CD4-positive, alpha-beta T cell (primary cell): ENCODE data around the gene DLX4. TPM values are rescaled to one million over a fixed set of nuclear protein-coding genes. Genes with fewer than 3 reads are reported as not detected.

Experiments used
- ATAC-seq: fragments of 200-7000 bp; cut with Tn5 transposase; one replicate; pipeline ENCODE4 v1.10.0; 2022; ENCODE audit warnings: mild to moderate bottlenecking; ENCODE audit not compliant: poor library complexity
- CTCF ChIA-PET: fragments of 350-600 bp; sonication (Branson Sonifier 250); formaldehyde crosslinking; loops from one replicate; lab custom pipeline; 2021; ENCODE audit warnings: antibody characterized with exemption, inconsistent platforms; lab: Charles Lee
- POLR2A ChIA-PET: fragments of 350-600 bp; sonication (Branson Sonifier 250); formaldehyde crosslinking; loops from one replicate; lab custom pipeline; 2021; ENCODE audit warnings: antibody characterized with exemption, inconsistent platforms; lab: Charles Lee
- DNase-seq, 14 experiments: peaks; one replicate each; pipeline ENCODE4 v3.0.0-alpha.2; 2013 to 2020; ENCODE audit warnings: mixed read lengths in 2 of 14
- H3K27ac ChIP-seq, 2 donors: one replicate each; pipeline versions ENCODE4 v1.5.1 to v1.7.0; 2013; ENCODE audit warnings: low read length in 2 of 2, low read depth in 1 of 2, mild to moderate bottlenecking in 1 of 2
- H3K27me3 ChIP-seq, 2 experiments: 1 replicate in 1 of 2; 2 replicates in 1 of 2; pipeline versions ENCODE4 v1.6.1 to v1.7.0; 2013; ENCODE audit warnings: low read length in 2 of 2, control low read depth in 1 of 2, mild to moderate bottlenecking in 1 of 2, moderate library complexity in 1 of 2; ENCODE audit not compliant: insufficient read depth in 2 of 2, control insufficient read depth in 1 of 2
- H3K36me3 ChIP-seq: one replicate; pipeline ENCODE4 v1.6.1; 2013; ENCODE audit warnings: low read length, control low read depth; ENCODE audit not compliant: insufficient read depth
- H3K4me1 ChIP-seq: one replicate; pipeline ENCODE4 v1.6.1; 2013; ENCODE audit warnings: low read length, control low read depth; ENCODE audit not compliant: insufficient read depth
- H3K4me3 ChIP-seq: one replicate; pipeline ENCODE4 v1.5.1; 2013; ENCODE audit warnings: mild to moderate bottlenecking, low read length, moderate library complexity
- H3K9me3 ChIP-seq, 2 experiments: 1 replicate in 1 of 2; 2 replicates in 1 of 2; pipeline versions ENCODE4 v1.6.1 to v1.7.0; 2013; ENCODE audit warnings: low read length in 2 of 2, mild to moderate bottlenecking in 2 of 2, control low read depth in 1 of 2, moderate library complexity in 1 of 2; ENCODE audit not compliant: control insufficient read depth in 1 of 2, insufficient read depth in 1 of 2
- H3K27ac Mint-ChIP-seq: one replicate; pipeline ENCODE4 v1.8.0; 2020; ENCODE audit warnings: mixed read lengths
- H3K27me3 Mint-ChIP-seq: one replicate; pipeline ENCODE4 v1.8.0; 2021; ENCODE audit warnings: mixed read lengths
- H3K36me3 Mint-ChIP-seq: one replicate; pipeline ENCODE4 v1.8.0; 2021; ENCODE audit warnings: low read depth, mixed read lengths
- H3K4me1 Mint-ChIP-seq: one replicate; pipeline ENCODE4 v1.8.0; 2021; ENCODE audit warnings: low read depth, mixed read lengths
- H3K4me3 Mint-ChIP-seq: one replicate; pipeline ENCODE4 v1.8.0; 2020; ENCODE audit warnings: mild to moderate bottlenecking, mixed read lengths
- H3K9me3 Mint-ChIP-seq: one replicate; pipeline ENCODE4 v1.8.0; 2020; ENCODE audit warnings: mixed read lengths
- CTCF ChIP-seq: fragments of 200-600 bp; IDR thresholded peaks from one replicate; pipeline ENCODE4 v1.8.0; 2022; ENCODE audit warnings: antibody characterized with exemption, mild to moderate bottlenecking
- intact Hi-C, 2 experiments: fragments of 100-400 bp; cut with DNase I in 1 of 2; cut with micrococcal nuclease in 1 of 2; formaldehyde crosslinking; loops; one replicate each; pipeline versions ENCODE4 v1.15.1 to v1.9.0; 2023 to 2025; cut with DNase I, micrococcal nuclease
- total RNA-seq, 174 experiments: library from RNA in 2 of 174; stranded (reverse) in 2 of 174; gene quantifications; one replicate each; pipeline ENCODE4 v1.2.3 and lab custom pipeline; 2021 to 2026

Gene DLX4
- total RNA-seq, 2 experiments from 2014 or later, result 0.59 to 0.85 TPM

- peaks cover 45 to 53% of the 10 kb centered on the region in 2 experiments for H3K27me3 ChIP-seq
- intact Hi-C loops, result no loop called here
- ChIA-PET POLR2A (no interaction called here), CTCF (interaction anchor here (1.4 kb wide), 1 partner anchor 11 kb away, joined by 4 read pairs; no protein-coding TSS in a partner anchor)
- no peaks in the 10 kb centered on the region for H3K4me1 Mint-ChIP-seq
- H3K9me3 ChIP-seq, result peaks cover 0 to 3% of the 10 kb centered on the region in 2 experiments
- H3K4me1 ChIP-seq, result peaks cover 2% of the 10 kb centered on the region
- no peaks in the 10 kb centered on the region for H3K36me3 Mint-ChIP-seq
- no peak for TF ChIP-seq CTCF
- peaks cover 68% of the 10 kb centered on the region for H3K27me3 Mint-ChIP-seq
- no peak overlapping the region for H3K4me3 Mint-ChIP-seq
- ATAC-seq (no peak), DNase-seq (no peak)
- no peak overlapping the region for H3K27ac ChIP-seq
- no peaks in the 10 kb centered on the region for H3K9me3 Mint-ChIP-seq
- no peak overlapping the region for H3K27ac Mint-ChIP-seq
- no peaks in the 10 kb centered on the region for H3K36me3 ChIP-seq
- no peak overlapping the region for H3K4me3 ChIP-seq
Measured at GRCh38 chr17:49987290-49987585, 18.2 kb downstream of the DLX4 start.

GRCh38 chr17:49987681-49988441 lies 18.9 kb downstream of the DLX4 start:
- no peak overlapping the region for H3K4me3 ChIP-seq
- peaks cover 2% of the 10 kb centered on the region for H3K4me1 Mint-ChIP-seq
- peaks cover 6% of the 10 kb centered on the region for H3K4me1 ChIP-seq
- H3K9me3 Mint-ChIP-seq, result no peaks in the 10 kb centered on the region
- POLR2A ChIA-PET, result interaction anchor here (0.9 kb wide), 1 partner anchor 66 kb away, joined by 3 read pairs; no protein-coding TSS in a partner anchor
- TF ChIP-seq CTCF, result no peak
- H3K27me3 Mint-ChIP-seq, result peaks cover 72% of the 10 kb centered on the region
- H3K27ac ChIP-seq, result no peak overlapping the region
- no peaks in the 10 kb centered on the region for H3K36me3 Mint-ChIP-seq
- no peaks in the 10 kb centered on the region for H3K36me3 ChIP-seq
- peaks cover 0 to 3% of the 10 kb centered on the region in 2 experiments for H3K9me3 ChIP-seq
- H3K27ac Mint-ChIP-seq, result no peak overlapping the region
- peaks cover 50 to 60% of the 10 kb centered on the region in 2 experiments for H3K27me3 ChIP-seq
- intact Hi-C loops, result no loop called here
- ATAC-seq (no peak), DNase-seq (peak in 2 of 14 experiments; percentile 9 to 25)
- no peak overlapping the region for H3K4me3 Mint-ChIP-seq
- CTCF ChIA-PET, result interaction anchor here (1.4 kb wide), 1 partner anchor 10 kb away, joined by 4 read pairs; no protein-coding TSS in a partner anchor

DNA sequence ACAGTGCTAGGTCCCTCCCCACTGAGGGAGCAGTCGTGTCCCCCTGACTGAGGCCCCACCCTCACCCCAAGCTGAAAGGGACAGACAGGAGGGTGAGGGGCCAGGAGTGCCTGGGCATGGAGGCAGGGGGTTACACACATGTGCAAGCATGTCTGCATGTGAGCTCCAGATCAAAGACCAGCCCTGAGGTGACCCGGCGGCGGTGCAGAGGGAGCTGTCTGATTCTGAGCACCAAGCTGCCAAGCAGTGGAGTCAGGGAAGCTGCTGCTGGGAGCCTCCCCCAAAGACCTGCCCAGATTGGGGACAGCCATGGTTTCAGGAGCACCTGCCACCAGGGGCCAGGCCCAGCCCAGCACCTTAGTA lies 20.5 kb downstream of the DLX4 start:
- no peak overlapping the region for H3K27ac Mint-ChIP-seq
- H3K4me1 Mint-ChIP-seq, result peaks cover 13% of the 10 kb centered on the region
- no peaks in the 10 kb centered on the region for H3K9me3 Mint-ChIP-seq
- no peak overlapping the region for H3K4me3 Mint-ChIP-seq
- Histone ChIP-seq H3K4me3 (no peak overlapping the region), H3K27me3 (peaks cover 61 to 74% of the 10 kb centered on the region in 2 experiments), H3K27ac (no peak overlapping the region), H3K4me1 (peaks cover 21% of the 10 kb centered on the region), H3K9me3 (peaks cover 0 to 8% of the 10 kb centered on the region in 2 experiments), H3K36me3 (no peaks in the 10 kb centered on the region)
- no peak for ATAC-seq
- ChIA-PET POLR2A (no interaction called here), CTCF (interaction anchor here (1.2 to 2.4 kb wide), 2 partner anchors 9 to 37 kb away, joined by 3 to 8 read pairs; no protein-coding TSS in a partner anchor)
- DNase-seq, result peak in 1 of 14 experiments; percentile 25
- intact Hi-C loops, result no loop called here
- H3K36me3 Mint-ChIP-seq, result no peaks in the 10 kb centered on the region
- peaks cover 78% of the 10 kb centered on the region for H3K27me3 Mint-ChIP-seq
- no peak for TF ChIP-seq CTCF
